Measurements from ENCODE around the gene ELOVL5.

The ELOVL5 gene

DNA sequence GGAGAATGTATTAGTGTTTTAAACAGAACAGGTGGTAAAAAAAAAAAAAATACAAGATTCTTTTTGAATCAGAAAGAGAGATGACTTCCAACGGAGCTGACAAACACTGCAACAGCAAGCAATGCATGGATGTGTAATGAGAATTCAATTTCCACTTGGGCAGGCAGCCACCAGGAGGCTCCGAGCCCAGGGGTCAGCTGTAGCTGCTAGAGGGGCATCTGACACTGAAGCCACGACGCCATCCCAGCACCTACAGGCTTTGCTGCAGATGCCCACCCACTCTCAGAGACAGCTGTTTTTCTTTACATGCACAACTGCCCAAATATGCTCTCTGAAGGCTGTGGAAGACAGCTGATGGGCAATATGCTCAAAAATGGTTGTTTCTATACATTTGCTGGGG, 75.4 kb downstream of the ELOVL5 start:
- no peak for DNase-seq (ENCODE audit: low read depth in 2 of 2)

DNA sequence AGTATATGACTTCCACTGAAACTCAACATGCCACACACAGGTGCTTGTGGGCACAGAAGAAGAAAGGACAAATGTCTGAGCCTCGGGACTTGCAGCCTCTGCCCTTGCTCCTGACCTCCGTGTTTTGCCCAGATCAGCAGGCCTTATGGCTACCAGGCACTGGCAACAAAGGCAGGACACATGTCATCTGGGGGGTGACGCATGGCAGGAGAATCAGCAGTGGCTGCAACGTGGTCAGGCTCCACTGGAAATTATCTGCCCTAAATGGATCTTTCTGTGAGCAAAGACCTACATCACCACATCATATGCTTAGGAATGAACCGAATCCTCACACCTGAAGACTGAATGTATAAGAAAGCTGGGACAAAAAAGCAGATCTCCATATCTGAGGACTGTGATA, 78.9 kb downstream of the ELOVL5 start:
- DNase-seq (ENCODE audit: low read depth in 2 of 2), result no peak

DNA sequence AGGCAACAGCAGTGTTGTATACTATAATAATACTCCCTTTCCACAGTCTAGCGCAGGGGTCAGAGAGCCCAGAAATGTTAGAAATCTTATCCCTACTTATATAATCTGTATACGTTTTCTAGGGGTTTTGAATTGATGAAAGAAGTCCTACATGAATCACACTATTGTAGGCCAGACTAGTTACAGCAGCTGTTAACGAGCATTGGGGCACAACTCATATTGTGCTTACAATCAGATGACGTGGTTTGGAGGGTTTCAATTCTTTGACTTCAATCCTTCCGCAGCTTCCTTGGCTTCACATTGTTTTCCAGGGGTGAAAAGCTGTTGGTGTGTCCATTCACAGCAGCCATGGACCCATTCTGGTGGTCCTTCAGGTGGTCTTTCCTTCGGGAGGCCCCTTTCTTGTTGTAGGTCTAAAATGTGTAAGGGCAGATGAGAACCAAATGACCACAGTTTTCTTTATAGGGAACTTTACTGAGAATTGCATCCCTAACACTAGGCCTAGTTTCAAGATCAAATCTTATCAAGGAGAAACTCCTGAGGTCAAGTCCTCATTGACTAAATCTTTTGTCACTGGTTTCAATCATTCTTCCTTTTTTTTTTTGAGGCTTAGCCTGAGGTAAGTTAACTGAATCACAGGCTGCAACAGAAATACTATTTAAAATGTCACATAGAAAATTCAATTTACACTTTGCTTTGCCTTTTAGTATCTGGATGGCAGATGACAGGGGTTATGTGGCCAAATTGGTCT, 79.7 kb downstream of the ELOVL5 start:
- DNase-seq (ENCODE audit: low read depth in 2 of 2), result no peak

DNA sequence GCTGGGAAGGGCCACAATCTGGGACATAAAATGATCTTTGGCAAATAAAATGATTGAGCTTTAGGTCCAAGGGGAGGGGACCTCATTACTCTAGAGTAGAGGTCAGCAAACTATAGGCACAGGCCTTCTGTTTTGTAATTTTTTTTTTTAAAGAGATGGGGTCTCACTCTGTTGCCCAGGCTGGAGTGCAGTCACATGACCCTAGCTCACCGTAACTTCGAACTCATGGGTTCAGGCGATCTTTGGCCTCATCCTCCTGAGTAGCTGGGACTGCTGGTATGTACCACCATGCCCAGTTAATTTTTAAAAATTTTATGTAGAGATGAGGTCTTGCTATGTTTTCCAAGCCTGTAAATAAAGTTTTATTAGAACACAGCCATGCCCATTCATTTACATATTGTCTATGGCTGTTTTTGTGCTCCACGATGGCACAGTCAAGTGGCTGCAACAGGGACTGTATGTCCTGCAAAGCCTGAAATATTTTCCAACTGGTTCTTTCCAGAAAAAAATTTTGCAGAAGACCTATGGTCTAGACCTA, 82.1 kb downstream of the ELOVL5 start:
- DNase-seq (ENCODE audit: low read depth in 2 of 2), result no peak

DNA sequence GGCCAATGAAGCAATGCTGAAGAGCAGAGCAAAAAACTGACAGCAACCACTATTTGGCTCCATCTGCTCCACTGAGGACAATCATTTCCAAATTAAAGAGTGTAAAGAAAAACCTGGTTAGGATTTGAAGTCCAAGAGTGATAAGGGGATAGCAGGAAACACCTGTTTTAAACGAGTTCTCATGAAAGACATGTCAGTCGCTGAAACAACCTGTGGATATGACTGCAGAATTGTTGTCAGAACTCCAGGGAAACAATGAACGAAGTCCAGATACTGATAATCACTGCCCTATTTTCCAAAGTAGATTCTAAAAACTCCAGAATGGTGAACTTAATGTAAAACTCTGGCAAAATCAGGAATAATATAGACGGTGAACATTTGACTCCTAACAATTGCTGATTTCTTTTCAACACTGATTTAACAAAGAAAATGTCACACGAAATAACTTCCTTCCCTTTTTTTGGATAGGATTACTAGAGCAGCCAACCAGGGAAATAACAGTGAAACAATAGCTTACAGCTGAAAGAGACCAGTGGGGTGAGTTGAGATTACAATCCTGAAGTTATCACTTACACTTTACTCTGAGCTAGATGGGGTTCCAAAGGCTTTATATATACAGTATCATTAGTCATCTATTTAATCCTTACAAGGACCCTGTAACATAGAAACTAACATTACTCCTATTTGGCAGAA, 83.7 kb downstream of the ELOVL5 start:
- DNase-seq (ENCODE audit: low read depth in 2 of 2), result no peak

DNA sequence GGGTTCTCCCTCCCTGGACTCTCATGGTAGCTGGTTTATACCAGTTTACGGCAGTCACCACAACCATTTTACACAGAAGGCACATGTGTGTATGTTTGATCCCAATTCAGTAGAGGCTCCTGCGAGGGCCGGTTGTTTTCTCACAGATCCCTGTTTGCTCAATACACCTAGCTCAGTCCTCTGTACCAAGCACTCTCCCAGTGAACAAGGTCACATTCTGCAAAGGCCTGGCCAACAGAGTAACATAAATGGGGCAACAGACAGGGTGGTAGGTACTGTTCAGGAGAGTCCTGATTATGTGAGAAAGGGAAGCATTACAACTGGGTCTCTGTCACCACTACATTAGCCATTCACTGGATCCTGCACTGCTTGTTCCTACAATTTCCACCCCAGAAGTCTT, 84.4 kb downstream of the ELOVL5 start:
- no peak for DNase-seq (ENCODE audit: low read depth in 2 of 2)

DNA sequence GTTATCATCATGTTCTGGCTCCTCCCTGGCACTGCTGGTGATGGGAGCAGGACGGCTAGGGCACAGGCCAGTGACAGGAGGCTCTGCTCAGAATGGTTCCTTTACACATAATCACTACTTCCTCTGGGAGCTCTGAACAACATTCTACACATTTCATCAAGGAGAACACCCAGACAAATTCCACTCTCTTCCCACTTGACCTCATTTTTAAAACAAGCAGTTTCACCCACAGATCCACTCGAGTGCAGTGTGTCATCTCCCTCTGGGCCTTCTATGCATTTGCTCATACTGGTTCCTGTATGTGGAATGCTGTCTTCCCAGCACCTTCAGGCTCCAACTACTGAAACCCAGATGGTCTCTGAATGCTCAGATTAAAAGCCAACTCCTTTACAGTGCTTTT, 84.8 kb downstream of the ELOVL5 start:
- DNase-seq (ENCODE audit: low read depth in 2 of 2), result no peak

DNA sequence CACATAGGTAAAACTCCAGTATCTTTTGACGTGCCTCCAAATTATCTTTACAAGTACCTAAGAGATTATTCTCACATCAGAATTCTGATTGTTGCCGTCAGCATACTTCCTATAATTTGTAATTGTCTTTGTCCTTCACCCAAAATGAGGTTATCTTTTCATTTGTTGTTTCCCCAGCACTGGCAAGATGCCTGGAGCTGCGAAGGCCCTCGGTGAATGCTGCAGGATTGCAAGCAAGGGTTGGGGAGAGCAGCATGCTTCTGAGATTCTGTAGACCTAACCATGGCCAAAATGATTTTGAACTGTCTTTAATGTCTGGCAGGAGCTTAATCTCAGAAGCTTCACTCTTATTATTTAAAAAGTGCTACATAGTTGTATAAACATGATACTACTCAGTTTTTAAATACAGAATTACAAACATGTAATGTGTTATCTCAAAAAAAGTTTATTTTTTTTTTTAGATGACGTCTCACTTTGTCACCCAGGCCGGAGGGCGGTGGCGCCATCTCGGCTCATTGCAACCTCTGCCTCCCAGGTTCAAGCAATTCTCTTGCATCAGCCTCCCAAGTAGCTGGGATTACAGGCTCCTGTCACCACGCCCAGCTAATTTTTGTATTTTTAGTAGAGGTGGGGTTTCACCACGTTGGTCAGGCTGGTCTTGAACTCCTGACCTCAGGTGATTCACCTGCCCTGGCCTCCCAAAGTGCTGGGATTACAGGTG, 88.7 kb downstream of the ELOVL5 start:
- no peak for DNase-seq (ENCODE audit: low read depth in 2 of 2)

DNA sequence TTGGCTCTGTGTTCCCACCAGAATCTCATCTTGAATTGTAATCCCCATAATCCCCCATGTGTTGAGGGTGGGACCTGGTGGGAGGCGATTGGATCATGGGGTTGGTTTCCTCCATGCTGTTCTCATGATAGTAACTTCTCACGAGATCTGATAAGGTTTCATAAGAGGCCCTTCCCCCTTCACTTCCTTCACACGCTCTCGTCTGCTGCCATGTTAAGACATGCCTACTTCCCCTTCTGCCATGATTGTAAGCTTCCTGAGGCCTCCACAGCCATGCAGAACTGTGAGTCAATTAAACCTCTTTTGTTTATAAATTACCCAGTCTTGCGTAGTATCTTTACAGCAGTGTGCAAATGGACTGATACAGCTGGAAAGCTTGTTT, 90.0 kb downstream of the ELOVL5 start:
- DNase-seq (ENCODE audit: low read depth in 2 of 2), result no peak

DNA sequence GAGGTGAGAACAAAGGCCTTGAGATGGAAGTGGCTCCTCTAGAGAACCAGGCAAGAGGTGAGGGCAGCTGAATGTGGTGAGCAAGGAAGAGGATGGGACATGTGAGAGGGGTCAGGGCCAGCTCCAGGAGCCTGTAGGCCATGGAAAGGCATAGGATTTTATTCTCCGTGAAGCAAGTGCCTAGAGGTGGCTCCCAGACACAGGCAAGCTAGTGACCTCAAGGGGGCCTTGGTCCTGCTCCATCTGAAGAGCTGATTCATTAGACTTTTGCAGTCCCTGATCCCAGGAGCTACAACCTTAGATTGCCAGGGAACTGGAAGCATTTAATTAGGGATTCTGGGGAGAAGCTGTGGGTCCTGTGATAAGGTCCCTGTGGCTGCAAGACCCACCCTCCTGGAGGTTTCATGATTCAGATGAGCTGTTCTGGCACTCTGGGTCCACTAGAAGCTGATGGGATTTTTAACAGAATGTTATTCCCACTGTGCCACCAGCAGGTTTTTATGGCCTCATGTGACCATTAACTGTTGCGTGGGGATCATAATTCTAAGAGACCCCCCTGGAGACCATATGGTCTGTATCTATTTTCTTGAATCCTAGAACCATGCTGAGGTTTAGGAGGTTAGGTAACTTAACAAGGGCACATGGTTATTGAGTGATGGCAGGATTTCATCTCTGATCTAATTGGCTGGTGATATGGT, 90.5 kb downstream of the ELOVL5 start:
- DNase-seq (ENCODE audit: low read depth in 2 of 2), result no peak

DNA sequence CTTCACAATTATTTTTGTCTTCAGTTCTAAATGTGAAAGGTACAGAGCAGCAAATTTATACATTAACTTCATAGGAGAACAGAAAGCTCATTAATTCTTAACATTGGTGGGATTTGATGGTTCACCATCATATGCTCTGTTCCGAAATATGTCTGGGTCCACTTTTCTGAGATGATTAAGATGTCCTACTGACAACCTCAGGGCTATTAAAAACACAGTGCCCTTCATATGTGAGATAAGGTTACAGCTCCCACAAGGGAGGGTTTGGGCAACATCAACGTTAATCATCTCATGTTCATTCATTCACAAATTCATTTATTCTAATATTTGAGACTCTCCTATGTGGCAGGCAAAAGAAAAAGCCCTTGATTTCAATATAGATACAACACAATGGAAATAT, 91.2 kb downstream of the ELOVL5 start:
- DNase-seq (ENCODE audit: low read depth in 2 of 2), result no peak

DNA sequence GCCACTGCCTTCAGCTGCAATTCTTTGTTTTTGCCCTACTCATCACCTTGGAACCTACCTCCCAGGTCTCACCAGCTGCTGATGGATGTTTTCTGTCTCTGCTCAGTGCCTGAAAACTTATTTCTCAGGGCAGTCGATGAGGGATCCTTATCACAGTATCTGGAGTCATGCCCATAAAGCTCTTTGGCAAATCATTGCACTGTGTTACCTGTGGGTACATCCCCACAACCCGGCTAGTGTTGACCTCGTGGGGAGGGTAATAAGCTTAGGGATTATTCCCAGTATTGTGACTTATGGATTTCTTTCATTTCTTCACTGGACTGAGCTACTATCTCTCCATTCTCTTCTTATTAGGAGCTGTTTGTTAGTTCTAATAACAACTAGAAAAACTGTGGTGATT, 91.7 kb downstream of the ELOVL5 start:
- DNase-seq (ENCODE audit: low read depth in 2 of 2), result no peak

DNA sequence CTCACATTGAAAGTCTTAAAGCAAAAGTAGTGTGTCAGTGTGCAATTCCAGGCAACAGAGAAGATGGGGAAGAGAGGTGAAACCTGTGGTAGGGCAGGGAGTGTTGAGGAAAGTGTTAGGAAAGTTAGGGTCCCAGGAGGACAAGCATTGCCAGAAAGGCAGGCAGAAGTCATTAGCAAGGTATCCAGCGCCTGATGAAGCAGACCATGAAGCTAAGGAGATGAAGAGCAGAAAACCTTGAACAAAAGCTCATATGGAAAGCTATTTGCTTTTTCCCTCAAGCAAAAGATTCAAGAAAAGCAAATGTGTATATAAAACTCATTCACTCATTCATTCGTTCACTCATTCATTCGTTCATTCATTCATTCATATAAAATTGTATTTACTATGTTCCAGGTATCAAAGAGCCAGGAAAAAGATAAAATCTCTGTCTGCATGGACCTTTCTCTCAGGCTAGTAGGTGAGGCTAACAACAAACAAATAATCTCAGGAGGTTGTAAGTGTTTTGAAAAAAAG, 96.5 kb downstream of the ELOVL5 start:
- no peak for DNase-seq (ENCODE audit: low read depth in 2 of 2)

DNA sequence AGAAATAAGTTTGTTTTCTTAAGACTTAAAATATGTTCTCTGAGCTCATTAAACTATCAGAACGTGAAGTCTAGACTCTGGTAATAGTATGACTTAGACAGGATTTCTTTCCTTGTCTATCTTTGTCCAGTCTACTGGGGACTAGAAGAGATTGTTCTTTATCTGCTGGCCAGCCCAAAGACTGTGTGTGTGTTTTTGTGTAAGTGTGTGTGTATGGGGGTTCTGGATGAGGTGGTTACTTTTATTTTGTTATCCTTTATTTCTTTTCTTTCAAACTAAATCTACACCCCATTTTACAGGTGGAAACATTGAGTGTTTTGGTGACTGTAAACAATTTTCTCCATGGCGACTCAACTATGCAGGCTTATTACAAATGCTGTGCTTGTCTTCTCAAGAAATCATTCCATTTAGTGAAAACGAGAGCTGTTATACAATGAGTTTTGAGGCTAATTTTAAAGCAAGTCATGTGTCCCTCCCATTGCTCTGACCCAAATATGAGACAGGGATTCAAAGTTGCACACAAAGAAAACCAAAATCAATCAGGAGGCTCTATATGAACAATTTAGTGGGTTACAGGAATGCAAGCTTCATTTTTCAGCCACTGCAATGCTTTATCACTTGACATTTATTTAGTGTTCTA, 97.6 kb downstream of the ELOVL5 start:
- DNase-seq (ENCODE audit: low read depth in 2 of 2), result no peak

DNA sequence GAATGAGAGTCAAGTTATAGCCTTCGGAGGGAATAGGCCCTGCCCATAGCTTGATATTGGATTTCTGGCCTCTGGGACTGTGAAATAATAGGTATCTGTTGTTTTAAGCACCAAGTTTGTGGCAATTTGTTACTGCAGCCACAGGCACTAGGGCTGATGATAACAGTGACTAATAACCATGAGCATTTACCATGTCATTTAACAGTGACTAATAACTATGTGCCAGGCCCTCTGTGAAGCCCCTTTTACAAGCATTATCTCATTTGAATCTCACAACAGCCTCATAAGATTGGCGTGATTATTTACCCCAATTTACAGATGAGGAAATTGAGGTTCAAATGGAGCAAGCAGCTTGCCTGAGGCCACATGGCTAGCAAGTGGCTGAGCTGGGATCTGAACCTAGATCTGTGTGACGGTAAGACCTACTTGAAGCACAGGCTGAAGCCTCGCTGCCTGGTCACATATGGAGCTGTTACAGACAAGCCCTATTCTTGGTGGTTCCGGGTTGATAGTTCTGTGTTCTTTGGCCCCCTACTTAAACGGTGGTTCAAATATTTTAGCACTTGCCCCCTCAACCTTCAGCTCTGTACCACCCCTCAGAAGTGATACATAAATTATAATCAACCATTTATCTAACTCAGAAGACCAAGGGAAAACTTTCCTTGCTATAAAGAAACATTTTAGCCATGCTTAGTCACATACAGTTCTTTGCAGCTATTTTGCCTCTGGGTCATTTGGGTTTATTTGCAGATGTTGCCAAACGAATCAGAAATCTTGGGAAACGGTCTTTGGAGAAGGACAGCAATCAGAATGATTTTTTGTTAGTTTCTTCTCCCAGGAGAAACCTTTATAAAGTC, 98.3 kb downstream of the ELOVL5 start:
- DNase-seq (ENCODE audit: low read depth in 2 of 2), result no peak

DNA sequence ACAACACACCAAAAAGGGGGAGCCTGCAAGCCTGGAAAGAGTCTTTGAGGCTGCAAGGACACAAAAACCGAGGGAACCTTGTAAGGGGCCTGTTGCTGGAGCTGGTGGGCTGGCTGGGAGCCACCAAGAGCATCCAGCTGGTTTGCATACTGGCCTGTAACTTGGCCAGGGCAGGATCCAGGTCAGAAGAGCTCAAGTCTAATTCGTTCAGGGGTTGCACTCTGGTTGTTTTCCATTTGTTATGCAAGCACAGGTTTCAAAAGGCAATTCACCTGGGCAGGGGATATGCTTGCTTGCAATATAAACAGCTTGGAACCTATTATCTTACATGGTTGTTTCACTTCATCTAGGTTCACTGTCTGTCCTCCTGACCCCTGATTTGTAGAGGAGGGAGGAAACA, 101.8 kb downstream of the ELOVL5 start:
- no peak for DNase-seq (ENCODE audit: low read depth in 2 of 2)

DNA sequence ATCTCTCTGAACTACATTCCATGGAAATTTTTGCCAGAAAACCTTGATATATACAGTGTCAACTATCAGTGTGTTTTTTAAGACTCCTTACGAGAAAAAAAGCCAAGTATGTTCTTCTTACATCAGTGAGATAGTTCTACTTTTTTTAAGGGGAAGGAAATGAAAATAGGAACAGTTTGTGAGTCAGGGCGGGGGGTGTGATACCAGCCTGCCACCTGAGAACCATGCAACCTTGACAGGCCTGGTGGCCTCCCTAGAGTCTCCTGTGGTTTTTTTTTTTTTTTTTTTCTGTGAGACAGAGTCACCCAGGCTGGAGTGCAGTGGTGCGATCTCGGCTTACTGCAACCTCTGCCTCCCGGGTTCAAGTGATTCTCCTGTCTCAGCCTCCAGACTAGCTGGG, 103.8 kb downstream of the ELOVL5 start:
- no peak for DNase-seq (ENCODE audit: low read depth in 2 of 2)

DNA sequence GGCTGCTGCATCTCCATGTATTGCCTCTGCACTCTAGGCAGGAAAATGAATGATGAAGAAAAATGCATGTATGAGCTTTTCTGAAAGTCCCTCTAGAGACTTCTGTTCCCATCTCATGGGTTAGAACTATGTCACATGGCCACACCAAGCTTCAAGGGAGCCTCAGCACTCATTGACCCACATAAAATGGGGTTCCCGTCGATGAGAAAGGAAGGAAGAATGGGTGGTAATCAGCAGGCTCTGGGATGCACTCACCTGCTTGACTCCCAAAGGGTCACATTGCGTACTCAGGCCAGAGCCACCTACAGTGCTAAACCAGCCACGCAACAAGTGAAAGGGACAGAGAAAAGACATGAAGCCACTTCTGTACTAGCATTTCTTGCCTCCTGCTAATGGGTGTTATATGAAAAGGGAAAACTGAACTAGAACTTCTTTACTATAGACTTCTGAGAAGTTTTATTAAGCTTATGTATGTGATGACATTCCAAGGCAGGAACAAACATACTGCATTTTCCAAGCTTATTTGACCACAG, 104.3 kb downstream of the ELOVL5 start:
- no peak for DNase-seq (ENCODE audit: low read depth in 2 of 2)

DNA sequence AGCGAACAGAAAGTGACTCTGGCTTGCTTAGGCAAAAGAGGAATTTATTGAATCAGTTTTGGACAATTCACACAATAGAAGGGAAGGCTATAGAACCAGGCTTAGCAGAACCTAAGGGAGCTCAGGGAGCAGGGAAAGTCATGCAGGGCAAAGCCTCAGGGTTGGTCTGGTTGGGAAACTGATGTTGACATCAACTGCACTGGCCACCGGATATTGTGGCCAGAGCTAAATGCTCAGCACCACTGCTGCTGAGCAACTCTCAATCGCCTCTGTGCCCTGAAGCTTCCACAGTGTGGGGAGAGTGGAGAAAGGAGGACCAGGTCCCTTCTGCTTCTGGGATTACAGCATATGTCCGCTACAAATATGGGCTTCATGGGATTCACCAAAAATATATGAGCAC, 106.8 kb downstream of the ELOVL5 start:
- DNase-seq (ENCODE audit: low read depth in 2 of 2), result no peak

DNA sequence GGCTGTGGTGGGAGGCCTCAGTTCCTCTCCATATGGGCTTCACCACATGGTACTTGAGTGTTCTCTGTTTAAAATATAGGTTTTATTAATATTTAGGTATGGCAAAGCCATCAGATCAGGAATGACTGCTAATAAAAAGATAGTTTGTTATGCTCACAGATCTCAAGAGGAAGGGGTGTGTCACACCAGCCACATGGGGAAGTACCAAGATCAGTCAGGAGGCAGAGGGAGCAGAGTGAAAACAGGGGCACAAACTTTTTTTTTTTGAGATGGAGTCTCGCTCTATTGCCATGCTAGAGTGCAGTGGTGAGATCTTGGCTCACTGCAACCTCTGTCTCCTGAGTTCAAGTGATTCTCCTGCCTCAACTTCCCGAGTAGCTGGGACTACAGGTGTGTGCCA, 108.0 kb downstream of the ELOVL5 start:
- DNase-seq (ENCODE audit: low read depth in 2 of 2), result no peak
